Measurements from ENCODE around the gene E4F1.
A peak's percentile ranks its signal among the peaks of the same experiment; 100 is the strongest.

The E4F1 gene

DNA sequence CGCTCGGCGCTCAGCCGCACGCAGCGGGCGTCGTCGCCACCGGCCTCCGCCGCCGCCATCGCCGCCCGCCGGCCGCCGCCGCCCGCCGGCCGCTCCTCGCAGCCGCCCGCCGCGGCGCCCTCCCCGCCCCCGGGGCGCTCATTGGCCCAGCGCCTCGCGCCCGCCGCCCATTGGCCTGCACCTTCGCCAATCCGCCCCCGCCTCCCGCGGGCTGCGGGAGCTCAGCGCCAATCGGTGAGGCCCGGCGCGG is 8.7 kb upstream of the E4F1 start, which contains the start of gene PGP (continued):
- peak; percentile 94; the same call in 1 of the 2 replicates for TF ChIP-seq ARNTL (CRISPR knock-in tag; IDR thresholded peaks at IDR 0.05; ENCODE audit: borderline replicate concordance, low read depth)

DNA sequence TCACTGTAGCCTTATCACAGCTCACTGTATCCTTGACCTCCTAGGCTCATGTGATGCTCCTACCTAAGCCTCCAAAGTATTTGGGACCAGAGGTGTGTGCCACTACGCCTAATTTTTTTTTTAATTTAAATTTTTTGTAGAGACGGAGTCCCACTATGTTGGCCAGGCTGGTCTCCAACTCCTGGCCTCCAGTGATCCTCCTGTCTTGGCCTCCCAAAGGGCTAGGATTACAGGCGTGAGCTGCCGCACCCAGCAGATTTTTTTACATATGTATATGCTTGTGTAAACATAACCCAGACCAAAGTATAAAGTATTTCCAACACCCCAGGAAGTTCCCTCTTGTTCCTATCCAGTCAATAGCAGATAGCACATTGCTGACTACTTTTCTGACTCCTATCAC is 7.1 kb upstream of the E4F1 start:
- TF ChIP-seq ISL1 (CRISPR knock-in tag; IDR thresholded peaks at IDR 0.05) (no peak), ZNF70 (CRISPR knock-in tag; IDR thresholded peaks at IDR 0.05) (no peak), TOX (CRISPR knock-in tag; IDR thresholded peaks at IDR 0.05; ENCODE audit: borderline replicate concordance) (no peak), ZC3H10 (CRISPR knock-in tag; IDR thresholded peaks at IDR 0.05) (no peak), SNAI2 (CRISPR knock-in tag; IDR thresholded peaks at IDR 0.05) (no peak), BACH2 (CRISPR knock-in tag; IDR thresholded peaks at IDR 0.05; ENCODE audit: borderline replicate concordance) (no peak), ZNF8 (CRISPR knock-in tag; IDR thresholded peaks at IDR 0.05) (no peak), ZFP30 (CRISPR knock-in tag; IDR thresholded peaks at IDR 0.05) (no peak), GLIS3 (CRISPR knock-in tag; IDR thresholded peaks at IDR 0.05) (no peak), CSDC2 (CRISPR knock-in tag; IDR thresholded peaks at IDR 0.05) (no peak), TCF4 (CRISPR knock-in tag; IDR thresholded peaks at IDR 0.05; ENCODE audit: borderline replicate concordance) (no peak), ZNF565 (CRISPR knock-in tag; conservative IDR thresholded peaks at IDR 0.05; ENCODE audit: low read depth) (no peak), OSR1 (CRISPR knock-in tag; IDR thresholded peaks at IDR 0.05) (no peak)
- TF ChIP-seq, protein P1, sequence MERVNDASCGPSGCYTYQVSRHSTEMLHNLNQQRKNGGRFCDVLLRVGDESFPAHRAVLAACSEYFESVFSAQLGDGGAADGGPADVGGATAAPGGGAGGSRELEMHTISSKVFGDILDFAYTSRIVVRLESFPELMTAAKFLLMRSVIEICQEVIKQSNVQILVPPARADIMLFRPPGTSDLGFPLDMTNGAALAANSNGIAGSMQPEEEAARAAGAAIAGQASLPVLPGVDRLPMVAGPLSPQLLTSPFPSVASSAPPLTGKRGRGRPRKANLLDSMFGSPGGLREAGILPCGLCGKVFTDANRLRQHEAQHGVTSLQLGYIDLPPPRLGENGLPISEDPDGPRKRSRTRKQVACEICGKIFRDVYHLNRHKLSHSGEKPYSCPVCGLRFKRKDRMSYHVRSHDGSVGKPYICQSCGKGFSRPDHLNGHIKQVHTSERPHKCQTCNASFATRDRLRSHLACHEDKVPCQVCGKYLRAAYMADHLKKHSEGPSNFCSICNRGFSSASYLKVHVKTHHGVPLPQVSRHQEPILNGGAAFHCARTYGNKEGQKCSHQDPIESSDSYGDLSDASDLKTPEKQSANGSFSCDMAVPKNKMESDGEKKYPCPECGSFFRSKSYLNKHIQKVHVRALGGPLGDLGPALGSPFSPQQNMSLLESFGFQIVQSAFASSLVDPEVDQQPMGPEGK (CRISPR knock-in tag; IDR thresholded peaks at IDR 0.05; ENCODE audit: borderline replicate concordance) = no peak
- TF ChIP-seq, protein P2, sequence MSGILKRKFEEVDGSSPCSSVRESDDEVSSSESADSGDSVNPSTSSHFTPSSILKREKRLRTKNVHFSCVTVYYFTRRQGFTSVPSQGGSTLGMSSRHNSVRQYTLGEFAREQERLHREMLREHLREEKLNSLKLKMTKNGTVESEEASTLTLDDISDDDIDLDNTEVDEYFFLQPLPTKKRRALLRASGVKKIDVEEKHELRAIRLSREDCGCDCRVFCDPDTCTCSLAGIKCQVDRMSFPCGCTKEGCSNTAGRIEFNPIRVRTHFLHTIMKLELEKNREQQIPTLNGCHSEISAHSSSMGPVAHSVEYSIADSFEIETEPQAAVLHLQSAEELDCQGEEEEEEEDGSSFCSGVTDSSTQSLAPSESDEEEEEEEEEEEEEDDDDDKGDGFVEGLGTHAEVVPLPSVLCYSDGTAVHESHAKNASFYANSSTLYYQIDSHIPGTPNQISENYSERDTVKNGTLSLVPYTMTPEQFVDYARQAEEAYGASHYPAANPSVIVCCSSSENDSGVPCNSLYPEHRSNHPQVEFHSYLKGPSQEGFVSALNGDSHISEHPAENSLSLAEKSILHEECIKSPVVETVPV (CRISPR knock-in tag; IDR thresholded peaks at IDR 0.05) = no peak
- TF ChIP-seq, protein P3, sequence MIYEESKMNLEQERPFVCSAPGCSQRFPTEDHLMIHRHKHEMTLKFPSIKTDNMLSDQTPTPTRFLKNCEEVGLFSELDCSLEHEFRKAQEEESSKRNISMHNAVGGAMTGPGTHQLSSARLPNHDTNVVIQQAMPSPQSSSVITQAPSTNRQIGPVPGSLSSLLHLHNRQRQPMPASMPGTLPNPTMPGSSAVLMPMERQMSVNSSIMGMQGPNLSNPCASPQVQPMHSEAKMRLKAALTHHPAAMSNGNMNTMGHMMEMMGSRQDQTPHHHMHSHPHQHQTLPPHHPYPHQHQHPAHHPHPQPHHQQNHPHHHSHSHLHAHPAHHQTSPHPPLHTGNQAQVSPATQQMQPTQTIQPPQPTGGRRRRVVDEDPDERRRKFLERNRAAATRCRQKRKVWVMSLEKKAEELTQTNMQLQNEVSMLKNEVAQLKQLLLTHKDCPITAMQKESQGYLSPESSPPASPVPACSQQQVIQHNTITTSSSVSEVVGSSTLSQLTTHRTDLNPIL (CRISPR knock-in tag; IDR thresholded peaks at IDR 0.05; ENCODE audit: low read depth) = no peak
- TF ChIP-seq, protein P4, sequence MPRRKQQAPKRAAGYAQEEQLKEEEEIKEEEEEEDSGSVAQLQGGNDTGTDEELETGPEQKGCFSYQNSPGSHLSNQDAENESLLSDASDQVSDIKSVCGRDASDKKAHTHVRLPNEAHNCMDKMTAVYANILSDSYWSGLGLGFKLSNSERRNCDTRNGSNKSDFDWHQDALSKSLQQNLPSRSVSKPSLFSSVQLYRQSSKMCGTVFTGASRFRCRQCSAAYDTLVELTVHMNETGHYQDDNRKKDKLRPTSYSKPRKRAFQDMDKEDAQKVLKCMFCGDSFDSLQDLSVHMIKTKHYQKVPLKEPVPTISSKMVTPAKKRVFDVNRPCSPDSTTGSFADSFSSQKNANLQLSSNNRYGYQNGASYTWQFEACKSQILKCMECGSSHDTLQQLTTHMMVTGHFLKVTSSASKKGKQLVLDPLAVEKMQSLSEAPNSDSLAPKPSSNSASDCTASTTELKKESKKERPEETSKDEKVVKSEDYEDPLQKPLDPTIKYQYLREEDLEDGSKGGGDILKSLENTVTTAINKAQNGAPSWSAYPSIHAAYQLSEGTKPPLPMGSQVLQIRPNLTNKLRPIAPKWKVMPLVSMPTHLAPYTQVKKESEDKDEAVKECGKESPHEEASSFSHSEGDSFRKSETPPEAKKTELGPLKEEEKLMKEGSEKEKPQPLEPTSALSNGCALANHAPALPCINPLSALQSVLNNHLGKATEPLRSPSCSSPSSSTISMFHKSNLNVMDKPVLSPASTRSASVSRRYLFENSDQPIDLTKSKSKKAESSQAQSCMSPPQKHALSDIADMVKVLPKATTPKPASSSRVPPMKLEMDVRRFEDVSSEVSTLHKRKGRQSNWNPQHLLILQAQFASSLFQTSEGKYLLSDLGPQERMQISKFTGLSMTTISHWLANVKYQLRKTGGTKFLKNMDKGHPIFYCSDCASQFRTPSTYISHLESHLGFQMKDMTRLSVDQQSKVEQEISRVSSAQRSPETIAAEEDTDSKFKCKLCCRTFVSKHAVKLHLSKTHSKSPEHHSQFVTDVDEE (CRISPR knock-in tag; IDR thresholded peaks at IDR 0.05) = no peak
- no peak for ATAC-seq

DNA sequence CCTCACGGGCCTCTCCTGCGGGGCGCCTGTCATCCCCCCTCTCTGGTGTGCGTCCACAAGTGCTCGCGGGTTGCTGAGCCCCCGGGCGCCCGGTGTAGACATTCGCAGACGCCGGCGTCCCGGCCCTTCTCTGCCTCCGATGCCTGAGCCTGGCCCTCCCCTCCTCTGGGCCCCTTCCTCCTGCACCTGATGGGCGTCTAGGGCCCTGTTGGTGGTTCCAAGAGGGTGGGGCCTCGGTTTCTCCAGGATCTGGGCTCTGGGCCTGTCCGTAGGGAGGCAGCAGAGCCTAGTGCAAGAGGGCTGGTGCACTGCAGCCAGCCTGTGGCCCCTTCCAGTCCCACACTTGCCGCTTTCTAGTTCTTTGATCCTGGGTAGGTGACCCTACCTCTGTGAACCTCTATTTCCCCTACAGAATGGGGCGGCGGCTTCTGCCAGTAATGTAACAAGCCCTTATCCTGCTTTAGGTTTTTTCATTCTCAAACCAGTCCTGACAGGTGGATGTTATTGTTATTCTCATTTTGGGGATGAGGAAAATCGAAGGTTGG is 623 bp downstream of the E4F1 start:
- ATAC-seq = peak; percentile 70
- no peak for TF ChIP-seq OSR1 (CRISPR knock-in tag; IDR thresholded peaks at IDR 0.05)
- TF ChIP-seq GLIS3 (CRISPR knock-in tag; IDR thresholded peaks at IDR 0.05) = no peak
- TF ChIP-seq PPARA (CRISPR knock-in tag; IDR thresholded peaks at IDR 0.05; ENCODE audit: borderline replicate concordance) = no peak
- TF ChIP-seq ZNF70 (CRISPR knock-in tag; IDR thresholded peaks at IDR 0.05) = no peak
- TF ChIP-seq ZFP30 (CRISPR knock-in tag; IDR thresholded peaks at IDR 0.05) = no peak
- TF ChIP-seq ZNF565 (CRISPR knock-in tag; conservative IDR thresholded peaks at IDR 0.05; ENCODE audit: low read depth) = no peak
- TF ChIP-seq SNAI2 (CRISPR knock-in tag; IDR thresholded peaks at IDR 0.05) = no peak
- no peak for TF ChIP-seq CSDC2 (CRISPR knock-in tag; IDR thresholded peaks at IDR 0.05)
- TF ChIP-seq TOX (CRISPR knock-in tag; IDR thresholded peaks at IDR 0.05; ENCODE audit: borderline replicate concordance) = no peak
- TF ChIP-seq ARNTL (CRISPR knock-in tag; IDR thresholded peaks at IDR 0.05; ENCODE audit: borderline replicate concordance, low read depth) = no peak
- TF ChIP-seq, protein P2 (CRISPR knock-in tag; IDR thresholded peaks at IDR 0.05) = no peak
